ENCODE measurements around the gene VPS35.

The VPS35 gene

DNA sequence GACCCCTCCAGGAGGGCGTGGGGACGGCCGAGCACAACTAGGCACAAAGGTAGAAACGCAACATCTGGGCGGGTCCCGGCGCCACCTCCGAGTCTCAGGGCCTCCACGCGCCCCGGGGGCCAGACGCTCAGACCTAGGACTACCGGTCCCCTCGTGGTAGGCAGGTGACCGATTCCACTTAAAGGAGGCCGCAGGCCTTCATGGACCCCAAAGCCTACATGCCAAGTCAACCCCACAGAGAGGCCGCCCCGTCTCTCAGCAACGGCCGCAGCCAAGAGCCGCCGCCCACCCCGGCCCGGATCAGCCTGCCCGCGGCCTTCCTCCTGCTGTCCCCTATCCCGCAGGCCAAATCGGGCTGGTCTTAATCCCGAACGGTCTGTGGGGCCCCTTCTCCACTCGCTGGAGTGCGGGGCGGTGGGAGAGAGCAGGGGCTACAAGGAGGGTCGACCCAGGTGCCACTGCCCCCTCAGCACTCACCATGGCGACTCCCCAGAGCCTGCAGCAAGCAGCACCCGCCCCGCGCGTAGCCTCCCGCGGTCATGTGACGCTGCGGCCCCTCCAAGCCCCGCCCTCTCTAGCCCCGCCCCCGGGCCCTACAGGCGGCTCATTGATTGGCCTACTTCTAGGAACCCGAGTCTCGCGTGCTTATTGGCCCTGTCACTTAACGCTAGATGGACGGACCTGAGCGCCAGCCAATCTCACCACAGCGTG lies at the start of gene VPS35:
VPS35 (minus strand) TSS at position 525 of the 711 bp plus-strand sequence; CDS start at position 480, 45 bp downstream.
- peak; percentile 98 for DNase-seq (ENCODE audit: low spot score)

DNA sequence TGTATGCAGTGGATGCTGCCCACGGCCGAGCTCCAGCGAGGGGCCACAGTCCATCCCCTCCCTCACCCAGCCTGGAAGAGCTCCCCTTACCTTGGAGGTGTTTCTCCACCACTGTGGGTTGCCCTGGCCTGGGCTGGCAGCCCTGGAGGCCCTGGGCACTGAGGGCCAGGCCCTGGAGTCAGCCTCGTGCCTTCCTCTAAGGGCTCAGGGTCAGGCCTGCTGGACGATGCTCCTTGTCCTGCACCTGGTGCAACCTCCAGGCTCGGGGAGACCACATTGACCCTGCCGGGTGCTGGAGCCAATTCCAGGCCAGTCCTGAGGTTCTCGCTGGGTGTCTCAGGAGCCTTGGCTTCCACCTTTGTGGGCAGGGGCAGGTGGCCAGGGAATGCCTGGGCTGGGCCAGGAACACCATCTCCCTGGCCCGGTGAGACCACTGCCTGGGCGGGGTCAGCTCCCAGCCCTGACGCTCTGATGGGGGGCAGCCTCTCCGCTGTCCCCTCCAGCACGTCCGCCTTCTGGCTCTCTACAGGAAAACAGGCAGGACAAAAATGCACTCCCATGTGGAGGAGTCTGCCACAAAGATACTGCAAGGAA lies 48.7 kb upstream of the VPS35 start:
- no peak for DNase-seq (ENCODE audit: low spot score)

DNA sequence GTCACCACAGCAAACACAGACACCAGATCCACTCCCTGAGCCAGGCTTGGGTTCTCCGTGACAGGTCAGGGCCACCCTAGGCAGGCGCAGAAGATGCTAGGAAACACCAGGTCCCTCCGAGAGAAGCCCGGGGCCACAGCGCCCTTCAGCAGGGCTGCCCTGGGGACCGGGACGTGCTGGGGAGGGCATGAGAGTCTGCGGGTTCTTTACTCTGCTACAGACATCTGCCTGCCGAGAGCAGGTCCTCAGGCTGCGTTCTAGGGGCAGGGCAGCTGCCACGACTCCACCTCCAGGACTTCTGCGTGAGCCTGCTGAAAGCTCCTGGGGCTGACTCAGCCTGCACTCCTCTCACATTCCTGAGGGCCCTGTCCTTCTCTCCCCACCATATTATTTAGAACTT lies 47.7 kb upstream of the VPS35 start:
- peak; percentile 58 for DNase-seq (ENCODE audit: low spot score)

DNA sequence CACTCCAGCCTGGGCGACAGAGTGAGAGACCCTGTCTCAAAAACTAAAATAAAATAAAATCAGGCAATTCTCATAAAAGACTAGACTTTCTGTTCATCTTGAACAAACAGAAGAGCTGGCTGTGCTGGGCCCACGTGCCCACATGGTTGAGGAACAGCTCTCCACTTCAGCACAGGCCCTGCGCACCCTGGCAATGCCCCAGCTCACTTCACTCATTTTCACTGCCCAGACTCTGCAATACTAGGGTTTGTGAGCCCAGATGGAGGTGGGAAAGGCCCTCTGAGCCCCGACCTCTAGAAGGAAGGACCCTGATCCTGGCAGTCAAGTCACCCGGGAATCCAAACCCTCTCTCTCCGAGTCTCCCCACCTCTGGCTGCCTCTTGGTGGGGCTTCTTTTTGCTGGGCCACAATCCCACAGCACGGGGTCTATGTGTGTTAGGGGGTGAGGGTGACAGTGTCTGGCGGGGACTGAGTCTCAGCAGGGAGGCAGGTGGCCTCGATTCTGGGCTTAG lies 44.4 kb upstream of the VPS35 start:
- DNase-seq (ENCODE audit: low spot score), result no peak

DNA sequence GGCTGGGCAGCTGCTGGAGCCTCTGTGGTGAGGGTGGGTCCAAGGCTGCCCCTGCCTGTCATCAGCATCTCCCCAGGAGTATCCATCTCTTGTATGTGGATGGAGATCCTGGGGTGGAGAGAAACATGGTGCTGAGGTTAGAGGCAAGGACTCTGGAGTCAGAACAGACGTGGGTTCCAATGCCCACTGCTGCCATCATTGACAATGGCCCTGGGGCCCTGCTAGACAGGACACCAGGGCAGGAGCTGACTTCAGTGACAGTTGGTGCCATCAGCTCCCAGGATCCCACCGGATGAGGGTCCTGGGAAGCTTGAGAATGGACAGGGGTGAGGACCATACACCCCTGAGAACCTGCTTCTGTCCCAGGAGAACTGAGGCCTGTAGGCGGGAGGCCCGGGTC lies 43.6 kb upstream of the VPS35 start:
- peak; percentile 6 for DNase-seq (ENCODE audit: low spot score)

DNA sequence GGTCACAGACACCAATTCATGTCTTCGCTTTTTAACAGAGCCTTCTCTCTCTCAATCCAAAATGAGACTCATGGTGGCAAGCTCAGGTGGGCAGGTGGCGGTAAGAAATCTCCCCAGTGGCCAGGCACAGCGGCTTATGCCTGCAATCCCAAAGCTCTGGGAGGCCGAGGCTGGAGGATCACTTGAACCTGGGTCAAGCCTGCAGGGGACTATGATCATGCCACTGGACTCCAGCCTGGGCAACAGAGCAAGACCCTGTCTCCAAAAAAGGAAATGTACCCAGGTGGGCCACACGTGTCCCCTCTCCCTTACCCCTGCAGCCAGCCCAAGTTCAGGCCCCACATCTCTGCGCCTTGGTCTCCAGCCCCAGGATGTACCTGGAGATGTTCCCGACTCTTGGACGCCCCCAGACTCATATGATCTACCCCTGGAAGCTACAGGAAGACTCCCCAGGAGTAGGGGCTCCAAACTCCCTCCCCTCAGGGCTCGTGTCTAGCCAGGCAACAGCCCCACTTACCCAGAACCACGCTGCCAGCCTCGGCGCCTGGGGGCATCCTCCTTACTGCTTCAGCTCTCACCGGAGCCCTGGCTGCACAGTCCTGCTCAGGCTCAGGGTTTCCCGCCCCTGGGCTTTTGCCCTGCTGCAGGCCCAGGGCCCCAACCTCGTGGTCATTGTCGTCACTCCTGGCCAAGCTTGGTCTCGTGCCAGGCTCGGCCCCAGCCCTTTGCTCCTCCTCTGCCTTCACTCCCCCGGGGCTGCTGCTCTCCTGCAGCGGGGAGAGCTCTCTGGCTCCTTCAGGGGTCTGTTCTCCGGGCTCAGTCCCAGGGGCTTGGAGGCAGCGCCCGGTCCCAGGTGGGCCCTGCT lies 42.9 kb upstream of the VPS35 start:
- DNase-seq (ENCODE audit: low spot score), result peak; percentile 14

DNA sequence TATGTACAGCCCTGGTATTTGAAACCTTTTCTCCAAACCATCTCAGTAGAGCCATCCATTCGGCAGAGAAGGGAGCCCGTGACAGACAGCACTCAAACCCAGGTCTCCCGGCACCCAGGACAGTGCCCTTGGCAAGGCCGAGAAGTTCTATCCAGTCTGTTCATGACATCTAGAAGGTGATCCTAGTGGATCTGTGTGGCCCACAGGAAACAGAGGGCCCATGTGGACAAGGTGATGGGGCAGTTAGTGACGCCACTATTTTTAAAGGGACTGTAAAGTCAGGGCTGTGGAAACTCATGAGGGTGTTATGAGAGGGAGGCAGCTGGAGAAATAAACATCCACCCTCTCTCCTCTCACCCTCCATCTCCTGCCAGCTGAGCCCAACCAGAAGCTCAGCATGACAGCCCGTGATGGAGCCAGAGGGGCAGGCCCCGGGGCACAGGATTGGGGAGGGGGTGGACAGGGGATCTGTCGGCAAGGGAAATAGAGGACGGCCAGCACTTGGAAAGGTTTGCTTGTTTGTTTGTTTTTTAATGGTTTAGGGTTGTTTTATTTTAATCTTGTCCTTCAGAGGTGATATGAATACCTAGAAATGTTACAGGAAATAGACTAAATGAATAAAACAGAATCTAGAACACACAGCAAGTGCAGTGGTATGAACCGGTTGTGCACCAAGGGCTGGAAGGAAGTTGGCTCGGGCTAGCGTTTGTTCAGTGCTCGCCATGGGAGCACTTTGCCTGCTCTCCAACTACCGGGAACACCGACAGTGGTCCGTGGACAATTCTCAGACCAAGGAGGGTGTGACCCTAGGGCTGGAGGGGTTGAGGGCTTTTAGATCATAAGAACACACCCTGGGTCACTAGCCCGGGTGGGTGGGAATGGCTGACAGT lies 42.1 kb upstream of the VPS35 start:
- DNase-seq (ENCODE audit: low spot score), result peak; percentile 4

DNA sequence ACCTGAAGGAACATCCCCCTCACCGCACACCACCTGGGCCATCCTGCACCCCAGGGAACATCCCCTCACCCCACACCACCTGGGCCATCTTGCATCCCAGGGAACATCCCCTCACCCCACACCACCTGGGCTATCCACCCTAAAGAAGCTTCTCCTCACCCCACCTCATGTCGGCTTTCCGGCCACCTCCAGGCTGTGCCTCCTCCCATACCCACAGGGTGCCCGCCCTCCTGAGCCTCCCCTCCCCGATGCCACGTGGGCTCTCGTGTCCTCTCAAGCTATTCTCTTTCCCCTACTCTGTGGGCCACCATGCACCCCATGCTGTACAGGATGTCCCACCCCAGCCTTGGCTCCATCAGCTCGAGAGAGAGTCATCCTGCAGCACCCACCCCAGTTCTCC lies 41.1 kb upstream of the VPS35 start:
- no peak for DNase-seq (ENCODE audit: low spot score)

DNA sequence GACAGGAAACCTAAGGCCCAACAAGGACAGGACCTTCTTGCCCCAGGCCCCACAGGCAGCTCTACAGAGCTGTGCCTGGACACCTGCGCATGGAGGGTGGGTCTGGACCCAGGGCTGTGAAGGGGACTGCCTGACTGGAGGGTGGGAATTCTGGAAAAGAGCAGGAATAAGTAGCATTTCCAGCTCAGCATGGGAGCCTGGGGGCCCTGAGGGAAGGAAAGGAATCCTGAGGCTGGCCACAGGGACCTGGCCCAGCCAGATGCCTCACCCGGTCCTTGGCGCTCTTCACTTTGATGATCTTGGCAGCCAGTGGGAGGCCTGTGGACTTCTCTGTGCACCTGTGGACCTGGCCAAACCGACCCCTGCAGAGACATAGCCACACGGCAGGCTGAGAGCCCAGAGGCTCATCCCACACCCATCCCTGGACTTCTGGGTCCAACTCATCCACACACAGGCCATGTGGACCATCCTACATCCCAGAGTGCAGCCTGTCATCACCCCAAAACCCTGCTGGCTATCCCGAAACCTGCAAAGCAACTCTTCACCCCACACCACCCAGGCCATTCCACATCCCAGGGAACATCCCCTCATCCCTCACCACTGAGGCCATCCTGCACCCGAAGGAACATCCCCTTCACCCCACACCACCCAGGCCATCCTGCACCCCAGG lies 40.5 kb upstream of the VPS35 start:
- DNase-seq (ENCODE audit: low spot score), result peak; percentile 6

DNA sequence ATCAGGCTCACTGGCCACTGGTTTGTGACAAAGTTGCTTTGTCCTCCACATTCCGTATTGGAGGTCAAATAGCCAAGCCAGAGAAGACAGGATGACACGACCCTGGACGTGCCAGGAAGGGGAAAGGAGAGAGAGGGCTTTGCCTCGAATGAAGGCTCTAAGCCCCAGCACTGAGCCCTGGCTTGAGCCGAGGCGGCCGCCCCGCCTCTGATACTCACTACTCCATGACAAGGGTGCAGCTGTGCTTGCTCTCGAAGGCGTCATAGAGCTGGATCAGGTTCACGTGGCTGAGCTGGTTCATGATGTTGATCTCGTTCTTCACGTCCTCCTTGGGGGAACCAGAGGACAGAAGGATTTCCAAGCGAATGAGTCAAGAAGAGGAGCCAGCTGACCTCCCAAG lies 39.8 kb upstream of the VPS35 start:
- peak; percentile 3 for DNase-seq (ENCODE audit: low spot score)

DNA sequence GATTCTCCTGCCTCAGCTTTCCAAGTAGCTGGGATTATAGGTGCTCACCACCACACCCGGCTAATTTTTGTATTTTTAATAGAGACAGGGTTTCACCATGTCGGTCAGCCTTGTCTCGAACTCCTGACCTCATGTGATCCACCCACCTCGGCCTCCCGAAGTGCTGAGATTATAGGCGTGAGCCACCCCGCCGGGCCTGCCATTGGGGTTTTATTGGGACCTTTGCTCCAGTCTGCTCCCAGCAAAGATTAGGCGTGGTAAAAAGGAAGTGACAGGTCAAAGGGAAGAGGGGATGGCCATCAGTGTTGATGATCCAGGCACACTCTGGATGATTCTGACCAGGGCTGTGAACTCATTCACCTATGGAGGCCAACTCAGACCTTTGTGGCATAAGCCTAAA lies 38.7 kb upstream of the VPS35 start:
- DNase-seq (ENCODE audit: low spot score), result no peak

DNA sequence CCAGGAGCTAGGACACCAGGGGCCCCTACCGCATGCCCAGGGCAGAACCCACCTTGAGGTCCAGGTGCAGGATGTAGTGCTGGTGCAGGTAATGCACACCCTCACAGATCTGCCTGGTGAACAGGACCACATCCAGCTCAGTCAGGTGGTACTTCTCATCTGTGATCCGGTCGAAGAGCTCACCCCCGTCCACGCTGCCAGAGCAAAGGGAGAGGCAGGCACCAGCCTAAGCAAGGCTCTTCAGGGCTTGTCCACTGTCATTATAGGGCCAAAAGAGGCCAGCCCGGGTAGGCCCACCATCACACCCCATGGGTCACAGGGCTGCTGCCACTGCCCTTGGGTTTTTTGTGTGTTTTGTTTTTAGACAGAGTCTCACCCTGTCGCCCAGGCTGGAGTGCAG lies 38.2 kb upstream of the VPS35 start:
- no peak for DNase-seq (ENCODE audit: low spot score)

DNA sequence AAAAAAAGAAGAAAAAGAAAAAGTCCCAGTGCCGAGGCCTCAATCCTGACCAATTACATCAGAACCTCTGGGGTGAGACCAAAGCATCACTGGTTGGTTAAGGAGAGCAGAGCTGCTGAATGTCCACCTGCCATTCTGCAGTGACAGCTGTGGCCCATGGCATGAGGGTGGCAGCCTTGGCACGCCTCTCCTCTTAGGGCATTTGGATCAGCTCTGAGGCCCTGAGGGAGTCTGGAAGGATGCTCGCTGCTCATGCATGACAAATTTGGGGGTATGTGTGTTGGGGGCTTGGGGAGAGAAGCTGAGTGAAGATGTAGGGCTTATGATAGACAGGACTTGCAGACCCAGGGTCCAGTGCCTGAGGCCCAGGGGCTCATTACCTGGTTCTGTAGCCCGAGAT lies 32.9 kb upstream of the VPS35 start:
- no peak for DNase-seq (ENCODE audit: low spot score)

DNA sequence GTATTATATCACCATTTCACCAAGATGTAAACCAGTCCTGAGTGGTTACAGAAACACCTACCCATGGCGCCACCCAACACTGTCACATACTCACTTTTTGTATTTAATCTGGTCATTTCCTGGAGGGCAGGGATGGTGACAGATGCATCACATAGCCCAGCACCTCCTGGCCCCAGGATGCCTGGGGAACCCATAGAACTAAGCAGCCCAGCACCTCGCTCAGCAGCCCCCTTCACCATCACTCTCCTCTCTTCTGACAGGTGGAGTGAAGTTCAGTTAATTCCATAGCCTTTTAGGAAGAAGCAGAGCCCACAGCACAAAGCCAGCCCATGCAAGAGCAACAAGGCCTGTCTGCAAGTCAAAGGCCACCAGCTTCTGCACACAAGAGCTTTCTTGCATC lies 31.6 kb upstream of the VPS35 start:
- DNase-seq (ENCODE audit: low spot score), result no peak

DNA sequence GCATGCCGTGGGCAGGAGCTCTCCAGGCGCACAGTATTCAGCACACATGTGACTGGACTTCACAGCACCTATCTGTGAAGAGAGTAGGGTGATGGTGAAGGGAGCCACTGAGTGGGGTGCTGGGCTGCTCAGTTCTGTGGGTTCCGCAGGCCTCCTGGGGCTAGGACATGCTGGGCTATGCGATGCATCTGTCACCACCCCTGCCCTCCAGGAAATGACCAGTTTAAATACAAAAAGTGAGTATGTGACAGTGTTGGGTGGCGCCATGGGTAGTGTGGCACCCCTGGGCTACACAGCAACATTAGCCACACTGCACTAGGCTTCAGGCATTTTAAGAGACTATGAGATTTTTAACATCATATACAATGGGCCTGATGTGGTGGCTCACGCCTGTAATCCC lies 30.6 kb upstream of the VPS35 start:
- DNase-seq (ENCODE audit: low spot score), result no peak

DNA sequence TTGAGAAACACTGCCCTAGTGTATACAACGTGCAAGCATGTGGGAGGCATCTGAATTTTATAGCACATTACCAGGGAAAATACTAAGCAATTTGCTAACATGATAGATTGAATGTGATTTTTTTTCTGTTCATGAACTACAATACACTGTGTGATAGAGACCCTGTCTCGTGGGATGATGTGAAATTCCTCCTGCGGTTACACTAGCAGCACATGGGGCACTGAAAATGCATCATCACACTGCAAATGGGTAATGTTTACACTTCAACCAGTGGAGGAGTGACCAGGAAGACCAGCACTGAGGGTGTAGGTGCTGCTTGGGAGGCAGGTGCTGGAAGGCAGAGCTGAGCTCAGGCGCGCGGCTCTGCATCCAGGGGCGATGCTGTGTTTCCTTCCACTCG lies 29.2 kb upstream of the VPS35 start:
- DNase-seq (ENCODE audit: low spot score), result no peak

DNA sequence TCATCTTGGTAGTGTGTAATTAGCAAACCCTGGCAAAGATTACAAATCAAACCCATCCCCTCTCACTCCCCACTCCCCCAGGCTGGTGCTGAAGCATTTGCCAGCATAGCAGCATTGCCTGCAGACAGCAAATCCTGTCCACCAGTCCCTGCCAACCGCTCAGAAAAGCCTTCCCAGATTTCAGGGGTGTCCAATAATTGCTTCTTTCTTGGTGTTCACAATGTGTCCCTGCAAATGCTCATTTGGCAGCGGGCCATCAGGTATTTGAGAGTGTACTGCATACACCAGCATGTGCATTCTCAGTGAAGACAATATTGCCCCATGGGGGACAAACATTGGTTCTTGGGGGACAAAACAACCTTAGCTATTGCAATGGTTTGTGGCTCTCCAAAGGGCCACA lies 28.7 kb upstream of the VPS35 start:
- DNase-seq (ENCODE audit: low spot score), result no peak

DNA sequence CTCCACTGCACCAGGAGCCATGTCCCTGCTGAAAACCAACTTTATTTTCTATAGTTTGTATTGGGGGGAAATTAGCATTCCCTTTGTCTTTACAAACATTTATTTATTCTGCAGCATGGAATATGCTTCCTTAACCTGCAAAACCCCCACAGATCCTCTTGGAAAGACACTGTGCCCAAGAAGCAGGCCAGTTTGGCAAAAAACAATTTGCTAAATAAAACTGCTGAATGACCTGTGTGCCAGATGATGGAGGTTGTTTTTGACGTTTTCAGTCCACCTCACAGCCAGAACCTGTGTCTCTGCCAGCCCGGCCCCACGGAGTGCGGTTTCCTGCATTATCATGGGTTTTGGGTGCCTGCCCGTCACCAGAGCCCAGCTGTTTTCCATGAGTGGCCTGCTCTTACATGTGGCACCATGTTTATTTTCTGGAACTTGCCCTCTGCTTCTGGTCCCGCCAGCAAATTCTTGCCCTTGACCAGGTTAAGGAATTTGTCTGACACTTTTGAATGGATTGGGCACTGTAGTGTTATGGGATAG lies 26.9 kb upstream of the VPS35 start:
- no peak for DNase-seq (ENCODE audit: low spot score)

DNA sequence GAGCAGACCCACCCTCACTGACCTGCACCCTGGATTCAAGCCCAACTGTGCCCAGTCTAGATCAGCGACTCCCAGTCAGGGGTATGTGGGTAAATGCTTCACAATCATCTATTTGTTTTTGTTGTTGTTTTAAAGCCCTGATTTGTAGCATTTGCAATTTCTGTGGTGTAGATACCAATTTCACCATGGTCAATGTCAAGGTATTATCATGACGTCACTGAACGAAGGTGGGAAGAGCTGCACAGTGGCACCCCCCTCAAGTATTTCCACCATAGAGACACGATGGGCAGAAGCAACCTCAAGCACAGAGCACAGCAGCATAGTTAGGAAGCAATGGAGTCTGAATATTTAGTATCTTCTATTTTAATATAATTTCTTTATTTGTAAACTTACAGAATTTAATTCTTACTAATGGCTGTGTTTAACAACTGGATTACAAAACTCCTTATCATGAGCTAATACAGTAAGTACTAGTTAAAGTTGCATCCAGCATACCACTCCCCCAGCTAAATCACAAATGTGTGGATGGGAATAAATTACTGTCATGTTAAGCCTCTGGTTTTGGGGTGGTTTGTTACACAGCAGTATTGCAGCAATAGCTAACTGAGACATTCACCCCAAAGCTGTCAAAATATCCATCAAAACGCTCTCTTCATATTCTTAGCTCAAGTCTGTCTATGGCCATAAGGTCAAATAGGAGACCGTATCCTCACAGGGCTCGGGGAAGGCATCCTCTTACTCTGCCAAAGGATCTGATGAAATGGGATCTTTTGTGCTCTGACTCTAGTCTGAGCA lies 26.0 kb upstream of the VPS35 start:
- no peak for DNase-seq (ENCODE audit: low spot score)

DNA sequence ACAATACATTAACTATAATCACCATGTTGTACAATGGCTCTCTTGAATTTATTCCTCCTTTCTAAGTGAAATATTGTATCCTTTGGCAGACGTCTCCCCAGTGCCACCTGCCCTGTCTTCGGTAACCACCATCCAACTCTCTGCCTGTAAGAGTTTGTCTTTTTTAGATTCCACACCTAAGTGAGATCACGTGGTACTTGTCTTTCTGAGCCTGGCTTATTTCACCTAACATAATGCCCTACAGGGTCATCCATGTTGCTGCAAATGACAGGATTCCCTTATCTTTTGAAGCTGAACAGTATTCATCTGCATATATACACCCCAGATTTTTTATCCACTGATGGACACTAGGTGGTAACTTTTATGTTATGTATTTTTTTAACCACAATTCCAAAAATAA lies 24.7 kb upstream of the VPS35 start:
- no peak for DNase-seq (ENCODE audit: low spot score)

Measured in AG20443 (cell line).